Stimulated activated CD4-positive, alpha-beta T cell treated with anti-CD3 and anti-CD28 coated beads, TNF-alpha, amount 100 ng/mL, for 4 hours (primary cell): ENCODE results near the gene PAK2.
"Not testable (repeated sequence)": the region's sequence is repeated elsewhere in the genome, so short reads cannot be mapped to it uniquely, and the experiment has no call there.

Experiments
- DNase-seq, 3 experiments: peaks; one replicate each; pipeline ENCODE4 v3.0.0-alpha.2; 2020; ENCODE audit warnings: low read depth in 3 of 3

The PAK2 gene

DNA sequence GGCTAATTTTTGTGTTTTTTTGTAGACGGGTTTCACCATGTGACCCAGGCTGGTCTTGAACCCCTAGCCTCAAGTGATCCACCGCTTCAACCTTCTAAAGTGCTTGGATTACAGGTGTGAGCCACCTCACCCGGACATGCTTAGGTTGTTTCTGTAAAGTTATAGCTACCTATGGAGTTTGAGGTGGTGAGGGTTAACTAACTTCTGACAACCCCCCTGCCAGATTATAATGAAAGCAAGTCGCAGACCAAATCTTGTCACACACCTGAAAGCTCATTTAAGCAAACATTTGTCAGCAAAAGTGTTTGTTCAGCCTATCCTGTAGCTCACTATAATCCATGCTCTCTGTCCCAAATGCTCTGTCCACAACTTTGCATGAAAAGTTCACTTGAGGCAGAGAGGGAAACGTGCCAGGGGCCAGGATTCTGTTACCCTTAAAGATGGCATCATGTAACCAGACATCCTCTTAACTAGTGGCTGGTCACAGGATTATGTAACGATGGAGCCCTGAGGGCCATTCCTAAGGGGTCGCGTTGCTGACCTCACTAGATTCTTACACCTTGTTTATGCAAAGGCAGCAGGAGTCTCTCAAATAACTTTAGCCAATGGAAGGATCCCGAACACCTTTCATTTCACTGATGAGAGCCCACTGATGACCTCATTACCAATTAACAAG, 103.9 kb downstream of the PAK2 start:
- DNase-seq = no peak

DNA sequence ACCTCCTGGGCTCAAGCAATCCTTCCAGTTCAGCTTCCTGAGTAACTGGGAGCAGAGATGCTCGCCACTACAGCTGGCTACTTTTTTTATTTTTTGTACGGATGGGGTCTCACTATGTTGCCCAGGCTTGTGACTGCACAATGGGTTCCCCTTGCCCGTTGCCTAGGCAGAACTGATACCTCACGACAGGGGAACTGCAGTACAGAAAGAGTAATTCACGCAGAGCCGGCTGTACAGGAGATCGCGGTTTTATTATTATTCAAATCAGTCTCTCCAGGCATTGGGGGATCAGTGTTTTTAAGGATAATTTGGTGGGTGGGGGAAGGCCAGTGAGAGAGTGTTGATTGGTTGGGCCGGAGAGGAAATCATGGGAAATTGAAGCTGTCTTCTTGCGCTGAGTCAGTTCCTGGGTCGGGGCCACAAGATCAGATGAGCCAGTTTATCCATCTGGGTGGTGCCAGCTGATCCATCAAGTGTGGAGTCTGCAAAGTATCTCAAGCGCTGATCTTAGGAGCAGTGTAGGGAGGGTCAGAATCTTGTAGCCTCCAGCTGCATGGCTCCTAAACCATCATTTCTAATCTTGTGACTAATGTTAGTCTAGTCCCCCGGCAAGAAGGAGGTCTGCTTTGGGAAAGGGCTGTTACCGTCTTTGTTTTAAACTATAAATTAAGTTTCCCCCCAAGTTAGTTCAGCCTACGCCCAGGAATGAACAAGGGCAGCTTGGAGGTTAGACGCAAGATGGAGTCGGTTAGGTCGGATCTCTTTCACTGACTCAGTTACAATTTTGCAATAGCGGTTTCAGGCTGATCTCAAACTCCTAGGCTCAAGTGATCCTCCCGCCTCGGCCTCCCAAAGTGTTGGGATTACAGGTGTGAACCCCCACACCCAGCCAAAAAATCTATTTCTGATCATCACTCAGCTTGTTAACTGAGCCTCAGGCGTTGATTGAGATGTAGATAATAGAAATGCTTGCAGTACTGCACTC, 104.9 kb downstream of the PAK2 start:
- not testable (repeated sequence) for DNase-seq

DNA sequence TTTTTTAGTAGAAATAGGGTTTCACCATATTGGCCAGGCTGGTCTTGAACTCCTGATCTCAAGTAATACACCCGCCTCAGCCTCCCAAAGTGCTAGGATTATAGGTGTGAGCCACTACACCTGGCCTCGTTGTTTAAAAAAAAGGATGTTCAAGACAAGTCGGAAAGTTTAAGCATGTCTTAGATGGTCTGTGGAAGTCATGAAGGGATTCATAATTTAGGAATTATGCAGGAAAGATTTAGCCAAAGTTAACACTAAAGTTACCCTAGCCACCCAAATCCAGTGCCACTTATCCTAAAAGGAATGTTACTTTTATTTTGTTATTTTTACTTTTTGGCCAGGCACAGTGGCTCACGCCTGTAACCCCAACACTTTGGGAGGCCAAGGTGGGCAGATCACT, 108.7 kb downstream of the PAK2 start:
- DNase-seq = not testable (repeated sequence)

DNA sequence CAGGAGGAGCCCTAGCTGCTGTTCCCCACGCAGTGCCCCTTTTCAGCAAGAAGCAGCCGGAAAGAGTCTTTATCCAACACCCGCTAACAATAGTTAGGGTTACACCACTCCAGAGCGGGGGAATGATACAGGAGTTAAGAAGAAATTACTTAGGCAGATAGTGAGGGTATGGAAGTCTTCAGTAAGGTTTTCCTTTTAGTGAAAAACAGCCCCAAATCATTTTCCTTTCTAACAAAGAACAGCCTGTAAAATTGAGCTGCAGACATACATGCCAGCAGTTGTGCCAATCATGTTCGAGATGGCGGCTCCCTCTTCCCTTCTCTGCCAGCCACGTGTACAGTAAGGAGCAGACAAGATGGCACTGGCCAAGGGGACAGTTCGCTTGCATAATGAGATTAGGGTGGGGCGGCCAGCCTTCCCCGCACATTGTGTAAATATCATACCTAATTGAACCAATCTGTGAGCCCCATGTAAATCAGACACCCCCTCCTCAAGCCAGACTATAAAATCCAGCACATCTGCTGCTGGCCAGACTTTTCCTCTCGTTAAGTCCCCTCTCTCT, 109.6 kb downstream of the PAK2 start:
- DNase-seq = no peak

DNA sequence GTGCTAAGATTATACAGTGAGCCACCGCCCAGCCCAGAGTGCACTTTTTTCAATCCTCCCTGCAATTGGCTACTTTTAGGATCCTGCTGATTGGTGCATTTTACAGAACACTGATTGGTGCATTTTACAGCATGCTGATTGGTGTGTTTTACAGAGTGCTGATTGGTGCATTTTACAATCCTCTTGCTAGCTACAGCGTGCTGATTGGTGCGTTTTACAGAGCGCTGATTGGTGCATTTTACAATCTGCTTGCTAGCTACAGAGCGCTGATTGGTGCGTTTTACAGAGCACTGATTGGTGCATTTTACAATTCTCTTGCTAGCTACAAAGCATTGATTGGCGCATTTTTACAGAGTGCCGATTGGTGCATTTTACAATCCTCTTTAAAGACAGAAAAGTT, 123.3 kb downstream of the PAK2 start:
- DNase-seq = not testable (repeated sequence)

DNA sequence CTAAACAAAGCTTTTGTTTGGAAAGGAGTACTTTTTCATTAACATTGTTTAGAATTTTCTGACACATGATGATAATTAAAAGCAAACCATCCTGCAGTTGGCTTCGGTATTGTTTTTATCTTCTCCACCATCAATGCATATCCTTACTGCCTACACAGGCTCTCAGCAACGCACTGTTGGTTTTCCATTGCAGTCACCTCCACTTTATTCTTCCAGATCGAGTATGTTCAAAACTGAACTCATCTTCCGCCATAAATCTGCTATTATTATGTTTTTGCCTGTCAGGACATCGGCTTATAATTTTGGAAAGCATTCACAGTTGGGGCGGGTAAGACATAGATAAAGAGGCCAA, 127.5 kb downstream of the PAK2 start:
- no peak for DNase-seq

DNA sequence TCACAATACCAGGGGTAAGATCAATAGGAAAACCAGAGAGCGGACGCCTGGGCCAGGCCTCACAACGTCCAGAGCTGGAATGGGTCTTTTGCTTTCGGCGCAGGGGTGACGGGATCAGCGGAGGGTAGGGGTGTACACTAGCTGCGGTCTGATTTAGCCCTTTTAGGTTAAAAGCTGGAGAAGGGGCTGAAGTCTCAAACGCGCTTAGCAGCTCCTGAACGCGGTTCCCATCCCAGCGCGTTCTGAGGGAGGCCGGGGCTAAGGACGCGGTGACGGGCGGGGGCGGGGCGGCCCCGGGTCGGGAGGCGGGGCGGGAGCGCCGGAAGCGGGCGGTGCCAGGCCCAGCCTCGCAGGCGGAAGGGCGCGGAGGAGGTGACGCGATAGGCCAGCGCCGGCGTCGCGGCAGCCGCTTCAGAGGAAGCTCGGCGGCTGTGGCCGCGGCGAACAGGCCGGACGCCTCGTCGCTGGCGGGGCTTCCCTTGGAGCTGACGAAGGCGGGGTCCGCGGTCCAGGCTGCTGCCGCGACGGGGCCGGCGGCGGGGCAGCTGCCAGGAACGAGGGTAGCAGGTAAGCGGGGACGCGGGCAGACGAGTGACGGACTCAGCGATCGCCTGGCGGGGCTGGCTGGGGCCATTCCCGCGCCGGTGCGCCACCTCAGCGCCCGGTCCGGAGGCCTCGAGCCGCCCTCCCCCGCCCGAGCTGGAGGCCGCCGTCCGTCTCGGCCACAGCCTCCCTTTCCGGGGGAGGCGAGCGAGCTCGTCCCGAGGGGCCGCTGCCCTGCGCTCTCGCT, 128.0 kb downstream of the PAK2 start, which contains the start of gene SENP5:
TSS of gene SENP5 (plus strand) at position 414 of the 790 bp plus-strand sequence. CDS start 17,262 bp downstream, outside the sequence.
- peak; percentile 75 to 82 (median 77) for DNase-seq

DNA sequence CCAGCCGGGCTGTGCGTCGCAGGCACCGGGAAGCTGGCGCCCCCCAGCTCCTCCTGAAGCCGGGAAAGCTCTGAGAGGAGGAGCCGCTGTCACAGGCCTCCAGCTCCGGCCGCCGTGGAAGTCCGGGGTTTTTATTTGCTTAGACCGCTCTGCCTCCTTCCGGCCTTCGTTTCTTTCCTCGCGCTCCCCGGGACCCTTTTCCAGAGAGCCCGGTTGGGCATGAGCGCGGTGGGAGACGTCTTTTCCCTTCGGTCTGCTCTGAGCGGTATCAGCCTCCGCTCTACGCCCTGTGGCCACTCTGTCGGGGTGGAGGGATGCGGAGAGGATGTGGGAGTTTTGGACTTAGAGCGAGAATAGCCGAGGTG, 128.6 kb downstream of the PAK2 start:
- peak in 1 of 3 experiments; percentile 13 for DNase-seq

DNA sequence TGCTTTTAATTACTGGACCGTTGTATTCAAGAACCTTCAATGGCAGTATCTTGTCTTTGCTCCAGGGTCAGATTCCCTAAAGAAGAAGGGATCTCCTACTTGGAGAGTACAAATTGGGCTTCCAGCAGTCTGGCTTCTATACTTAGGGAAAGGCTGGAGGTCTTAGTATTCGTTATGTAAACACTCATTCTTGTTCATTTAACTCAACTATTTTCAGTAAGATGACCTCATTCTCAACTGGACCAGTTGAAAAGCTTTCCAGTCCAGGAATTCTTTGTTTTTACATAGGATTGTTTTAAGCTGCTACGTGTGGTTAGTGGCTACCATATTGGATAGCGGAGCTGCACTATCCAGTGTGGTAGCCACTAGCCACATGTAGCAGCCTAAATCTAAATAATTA, 132.7 kb downstream of the PAK2 start:
- DNase-seq = no peak

DNA sequence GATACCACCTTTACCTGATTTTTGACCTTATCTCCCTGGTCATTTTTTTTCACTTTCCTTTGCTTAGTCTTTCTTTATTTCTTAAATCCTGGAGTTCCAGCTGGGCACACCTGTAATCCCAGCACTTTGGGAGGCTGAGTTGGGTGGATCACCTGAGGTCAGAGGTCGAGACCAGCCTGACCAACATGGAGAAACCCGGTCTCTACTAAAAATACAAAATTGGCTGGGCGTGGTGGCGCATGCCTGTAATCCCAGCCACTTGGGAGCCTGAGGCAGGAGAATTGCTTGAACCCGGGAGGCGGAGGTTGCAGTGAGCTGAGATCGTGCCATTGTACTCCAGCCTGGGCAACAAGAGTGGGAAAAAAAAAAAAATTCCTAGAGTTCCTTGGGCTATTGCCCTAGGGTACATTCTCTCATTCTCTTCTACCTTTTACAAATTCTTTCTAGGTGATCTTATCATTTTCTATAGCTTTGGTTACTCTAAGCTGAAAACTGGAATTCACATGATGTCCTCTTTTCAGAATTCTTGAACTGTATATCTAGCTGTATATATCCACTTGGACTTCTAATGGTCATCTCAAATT, 134.9 kb downstream of the PAK2 start:
- DNase-seq = not testable (repeated sequence)

DNA sequence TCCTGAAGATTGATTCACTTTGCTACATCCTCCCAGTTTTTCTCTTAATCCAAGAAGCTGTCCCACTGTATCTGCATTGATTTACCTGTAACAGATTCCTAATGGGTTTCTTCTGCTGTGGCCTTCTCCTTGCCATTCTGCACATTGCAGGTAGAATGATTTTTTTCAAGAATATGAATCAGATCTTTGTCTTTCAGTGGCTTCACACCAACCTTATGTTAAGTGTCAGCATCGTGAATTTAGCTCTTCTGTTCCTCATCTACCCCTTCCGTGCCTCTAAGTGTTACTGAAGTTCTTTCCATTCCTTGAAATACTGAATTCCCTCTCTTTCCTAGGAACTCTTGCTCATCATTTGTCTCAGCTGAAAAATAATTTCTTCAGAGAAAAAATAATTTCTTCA, 135.6 kb downstream of the PAK2 start:
- no peak for DNase-seq
